Measurements from ENCODE around the gene TIMP2.

The TIMP2 gene

GRCh38 chr17:78804777-78805176 lies 120.4 kb downstream of the TIMP2 start:
- DNase-seq = no peak

GRCh38 chr17:78803186-78803845 lies 121.9 kb downstream of the TIMP2 start:
- no peak for DNase-seq

Data from NCI-H1436 (cell line).